NCI-H1417 (cell line): Measurements from ENCODE around the gene HRH4.

Experiments used
- DNase-seq, 3 experiments: peaks; one replicate each; lab custom pipeline; 2025; lab: John Stamatoyannopoulos, UW

HRH4 gene, protein sequence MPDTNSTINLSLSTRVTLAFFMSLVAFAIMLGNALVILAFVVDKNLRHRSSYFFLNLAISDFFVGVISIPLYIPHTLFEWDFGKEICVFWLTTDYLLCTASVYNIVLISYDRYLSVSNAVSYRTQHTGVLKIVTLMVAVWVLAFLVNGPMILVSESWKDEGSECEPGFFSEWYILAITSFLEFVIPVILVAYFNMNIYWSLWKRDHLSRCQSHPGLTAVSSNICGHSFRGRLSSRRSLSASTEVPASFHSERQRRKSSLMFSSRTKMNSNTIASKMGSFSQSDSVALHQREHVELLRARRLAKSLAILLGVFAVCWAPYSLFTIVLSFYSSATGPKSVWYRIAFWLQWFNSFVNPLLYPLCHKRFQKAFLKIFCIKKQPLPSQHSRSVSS

DNA sequence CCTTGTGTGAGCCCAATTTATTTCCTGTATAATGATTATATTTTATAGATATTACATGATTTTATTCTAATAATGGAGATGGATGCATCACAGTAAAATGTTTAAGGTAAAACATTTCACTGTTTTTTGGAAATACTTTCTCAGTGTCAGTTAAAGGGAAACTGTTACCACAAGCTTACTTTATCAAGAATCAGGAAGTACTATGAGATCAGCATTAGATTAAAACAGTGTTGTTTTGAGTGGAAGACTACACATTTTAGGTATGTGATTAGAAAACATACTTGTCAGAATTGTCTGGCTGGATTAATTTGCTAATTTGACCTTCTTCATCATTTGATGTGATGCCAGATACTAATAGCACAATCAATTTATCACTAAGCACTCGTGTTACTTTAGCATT is at the start of gene HRH4:
HRH4 (plus strand) TSS at position 250 of the 400 bp plus-strand sequence; CDS start at position 342, 92 bp downstream.
- no peak for DNase-seq

DNA sequence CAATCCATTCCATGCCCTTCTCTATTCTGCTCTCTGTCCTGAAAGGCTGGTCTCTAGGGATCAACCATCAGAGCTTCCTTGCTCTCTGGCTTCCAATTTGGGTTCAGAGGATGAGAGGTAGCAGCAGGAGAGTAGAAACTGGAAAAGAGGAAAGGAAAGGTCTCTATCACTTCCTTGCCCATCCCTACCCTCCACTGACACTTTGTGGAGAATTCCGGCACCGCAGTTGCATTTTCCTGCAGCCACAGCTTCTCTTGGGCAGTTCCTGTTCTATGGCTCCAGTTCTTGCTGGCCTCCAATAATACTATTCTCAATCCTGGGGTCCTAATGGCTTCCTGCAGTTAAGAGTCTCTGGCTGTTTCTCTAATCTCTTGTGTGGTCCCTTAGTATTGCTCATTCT is 47.3 kb upstream of the HRH4 start:
- DNase-seq = peak in 1 of 3 experiments; percentile 25

DNA sequence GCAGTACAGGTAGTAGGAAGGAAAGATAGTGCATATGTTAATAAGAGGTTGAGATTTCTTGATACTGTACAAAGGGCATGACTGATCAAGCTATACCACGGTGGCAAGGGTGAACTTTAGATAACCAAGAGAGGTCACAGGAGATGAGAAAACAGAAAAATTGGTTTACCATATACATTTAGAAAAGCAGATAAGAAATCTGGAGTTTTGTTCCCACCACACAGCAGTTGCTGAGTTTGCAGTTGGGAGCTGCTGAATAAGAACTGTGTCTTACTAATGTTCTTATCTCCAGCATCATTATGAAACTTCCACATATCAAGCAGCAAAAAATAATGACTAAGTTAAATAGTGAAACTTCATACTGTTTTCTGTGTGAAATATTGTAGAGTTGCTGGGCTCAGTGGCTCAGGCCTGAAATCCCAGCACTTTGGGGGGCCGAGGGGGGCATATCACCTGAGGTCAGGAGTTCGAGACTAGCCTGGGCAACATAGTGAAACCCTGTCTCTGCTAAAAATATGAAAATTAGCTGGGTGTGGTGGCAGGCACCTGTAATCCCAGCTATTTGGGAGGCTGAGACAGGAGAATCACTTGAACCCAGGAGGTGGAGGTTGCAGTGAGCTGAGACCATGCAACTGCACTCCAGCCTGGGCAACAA is 46.0 kb upstream of the HRH4 start:
- no peak for DNase-seq

DNA sequence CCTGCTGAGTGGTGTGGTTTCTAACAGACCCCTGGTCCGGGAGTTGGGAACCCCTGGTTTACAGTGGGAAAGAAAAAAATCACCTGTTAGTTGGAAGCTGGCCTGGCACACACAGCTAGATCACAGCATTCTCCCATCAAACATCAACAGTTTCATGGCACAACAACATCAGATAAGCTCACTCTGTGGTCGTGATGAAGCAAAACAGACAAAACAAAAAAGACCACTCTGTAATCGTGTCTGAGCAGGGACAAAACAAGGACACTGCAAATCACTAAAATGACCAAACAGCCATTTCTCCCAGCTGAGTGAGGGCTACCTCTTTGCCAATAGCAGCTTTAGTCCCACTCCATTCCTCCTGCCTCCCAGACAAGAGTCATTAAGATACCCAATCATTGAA is 43.0 kb upstream of the HRH4 start:
- DNase-seq = no peak

DNA sequence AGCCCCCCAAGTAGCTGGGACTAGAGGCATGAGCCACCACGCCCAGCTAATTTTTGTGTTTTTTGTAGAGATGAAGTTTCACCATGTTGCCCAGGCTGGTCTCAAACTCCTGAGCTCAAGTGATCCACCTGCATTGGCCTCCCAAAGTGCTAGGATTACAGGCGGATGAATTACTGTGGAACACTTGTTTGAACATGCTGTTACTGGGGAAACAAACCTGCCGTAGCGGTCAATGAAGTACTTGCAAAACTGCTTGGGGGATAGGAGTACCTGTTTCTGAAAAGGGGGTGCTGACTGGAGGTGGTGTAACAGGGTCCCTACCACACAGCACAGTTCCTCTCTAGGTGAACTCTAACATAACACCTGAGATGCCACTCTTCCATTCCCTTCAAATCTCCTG is 39.9 kb upstream of the HRH4 start:
- no peak for DNase-seq

DNA sequence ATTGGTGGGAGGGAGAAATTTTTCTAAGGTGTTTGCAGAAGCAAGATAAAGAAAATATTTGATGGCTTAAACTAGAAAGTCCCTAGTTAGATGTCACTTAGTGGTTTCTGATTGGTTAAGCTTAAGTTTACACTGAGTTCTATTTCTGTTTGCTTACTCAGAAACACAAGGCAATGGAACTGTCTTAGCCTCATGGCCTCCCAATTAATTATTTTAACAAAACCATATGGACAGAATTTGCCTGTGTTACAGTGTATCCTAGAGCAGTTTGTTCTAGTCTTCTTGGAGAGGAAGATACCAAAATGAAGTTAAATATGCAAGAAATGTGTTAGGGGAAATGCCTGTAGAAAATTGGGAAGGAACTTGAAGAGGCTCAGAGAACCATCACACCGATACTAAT is 38.6 kb upstream of the HRH4 start:
- peak in 1 of 3 experiments; percentile 33 for DNase-seq

DNA sequence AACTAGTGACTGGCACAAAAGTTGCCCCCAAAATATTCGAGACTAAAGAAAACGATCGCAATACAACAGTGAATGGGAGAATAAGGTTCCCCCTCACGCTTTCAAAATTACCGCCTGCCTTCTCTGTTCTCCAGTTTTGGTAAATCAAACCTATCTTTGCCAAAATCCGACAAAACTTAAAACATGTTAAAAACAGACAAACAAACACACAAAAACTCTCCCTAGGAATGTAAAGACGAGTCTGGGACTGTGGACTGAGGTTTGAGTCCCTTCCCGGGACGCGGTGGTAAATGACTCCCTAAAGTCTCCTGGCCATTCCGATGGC is 34.4 kb upstream of the HRH4 start:
- DNase-seq = no peak

DNA sequence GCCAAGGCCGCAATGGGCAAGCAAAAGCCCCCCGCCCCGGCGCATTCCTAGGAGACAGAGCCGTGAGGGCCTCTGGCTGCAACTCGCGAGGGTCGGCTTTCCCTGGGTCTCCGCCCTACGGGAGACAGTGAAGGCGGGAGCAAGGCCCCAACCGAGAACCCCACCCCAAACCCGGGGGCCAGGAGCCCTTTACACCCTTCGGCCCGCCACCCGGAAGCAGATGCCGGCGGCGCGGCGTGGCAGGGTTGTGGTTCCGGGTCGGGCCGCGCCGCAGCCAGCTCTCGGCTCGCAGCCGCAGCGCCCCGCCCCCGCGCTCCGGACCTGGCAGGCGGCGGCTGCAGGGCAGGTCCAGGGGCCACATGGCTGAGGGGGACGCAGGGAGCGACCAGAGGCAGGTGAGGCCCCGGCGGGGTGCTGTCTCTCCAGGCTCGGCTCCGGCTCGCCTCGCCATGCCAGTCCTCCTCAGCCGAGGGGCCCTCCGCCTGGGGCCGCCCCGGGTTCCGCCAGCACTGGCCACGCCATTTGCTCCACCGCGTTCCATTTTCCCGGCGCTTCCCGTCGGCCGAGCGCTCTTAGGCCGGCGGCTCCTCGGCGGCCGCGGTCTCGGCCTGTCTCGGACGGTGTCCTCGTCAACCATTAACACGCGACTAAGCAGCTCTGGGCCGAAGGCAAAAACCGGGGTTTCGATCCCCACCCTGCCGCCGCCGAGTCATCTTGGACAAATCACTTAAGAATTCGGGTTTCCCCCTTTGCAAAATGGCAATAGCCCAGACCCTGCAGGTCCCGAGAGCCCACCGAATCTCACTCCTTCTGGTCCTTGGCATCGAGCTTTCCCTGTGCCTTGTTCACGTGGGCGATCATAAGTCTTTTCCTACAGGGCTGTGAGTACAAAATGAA is 33.8 kb upstream of the HRH4 start, which contains the start of gene IMPACT:
IMPACT (plus strand) TSS at position 273 of the 897 bp plus-strand sequence; CDS start at position 360, 87 bp downstream.
- peak; percentile 75 to 95 (median 93) for DNase-seq

DNA sequence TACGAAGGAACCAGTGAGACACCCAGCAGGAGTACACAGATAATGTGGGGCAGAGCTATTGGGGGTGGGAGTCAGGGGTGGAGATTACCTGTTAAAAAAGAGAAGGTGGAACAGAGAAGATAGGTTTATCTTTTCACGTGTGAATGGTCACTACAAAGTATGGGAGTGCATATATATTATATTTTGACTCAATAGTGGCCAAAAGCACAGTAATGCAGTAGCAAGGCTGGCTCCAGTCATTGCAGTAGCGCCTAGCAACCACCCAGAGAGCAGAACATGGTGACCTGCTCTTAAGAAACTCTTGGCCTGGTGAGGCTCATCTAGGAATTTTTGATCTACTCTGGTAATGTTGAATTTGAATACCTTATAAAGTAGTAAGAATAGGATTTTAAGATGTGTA is 33.0 kb upstream of the HRH4 start:
- peak in 2 of 3 experiments; percentile 30 to 66 for DNase-seq

DNA sequence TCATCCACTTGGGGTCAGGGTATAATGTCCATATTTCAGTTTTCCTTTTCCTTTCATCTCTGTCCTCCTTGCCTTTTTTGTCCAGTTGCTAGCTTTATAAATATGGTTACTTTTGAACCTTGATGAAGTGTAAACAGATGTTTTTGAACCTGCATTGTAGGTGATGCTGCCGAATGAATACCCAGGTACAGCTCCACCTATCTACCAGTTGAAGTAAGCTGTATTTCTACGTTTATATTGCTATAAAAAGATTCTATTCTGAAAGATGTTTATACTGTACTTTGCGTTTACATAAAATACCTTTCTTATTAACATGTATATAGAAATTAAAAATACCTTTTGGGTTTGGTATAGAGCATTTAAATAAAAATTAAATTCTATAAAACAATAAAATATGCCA is 31.7 kb upstream of the HRH4 start:
- DNase-seq = no peak

DNA sequence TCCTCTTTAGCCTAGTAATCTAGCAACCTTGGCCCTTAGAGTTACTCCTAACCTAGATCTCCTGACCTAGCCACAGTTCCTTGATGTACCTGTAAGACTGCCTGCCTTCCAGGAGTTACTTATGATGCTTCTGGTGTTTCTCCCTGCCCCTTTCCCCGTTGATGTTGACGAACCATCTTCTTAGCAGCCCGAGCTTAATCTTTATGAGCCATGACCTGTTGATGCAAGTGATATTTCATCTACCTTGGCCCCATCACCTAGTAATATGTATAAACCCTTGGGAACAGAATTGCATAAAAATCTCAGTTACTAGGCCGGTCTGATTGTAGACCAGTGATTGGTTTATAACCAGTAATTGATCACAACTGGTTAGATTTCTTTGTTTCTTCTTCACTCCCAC is 31.2 kb upstream of the HRH4 start:
- DNase-seq = no peak

DNA sequence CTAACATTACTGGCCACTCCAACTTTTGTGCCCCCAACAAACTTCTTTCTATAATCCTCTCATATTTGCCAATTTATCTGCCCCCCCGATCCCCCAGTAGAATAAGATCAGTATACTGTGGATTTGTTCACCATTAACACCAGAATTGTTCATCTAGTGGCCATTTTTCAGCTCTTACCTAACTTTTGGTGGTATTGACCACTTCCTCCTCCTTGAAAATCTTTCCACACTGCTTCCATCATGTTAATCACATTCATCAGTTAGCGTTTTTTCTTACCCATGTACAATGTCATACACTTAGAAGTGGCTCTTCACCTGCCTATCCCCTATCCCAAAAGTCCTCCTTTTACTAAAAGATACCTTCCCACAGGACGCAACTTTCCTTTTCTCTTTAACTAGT is 27.8 kb upstream of the HRH4 start:
- DNase-seq = no peak

DNA sequence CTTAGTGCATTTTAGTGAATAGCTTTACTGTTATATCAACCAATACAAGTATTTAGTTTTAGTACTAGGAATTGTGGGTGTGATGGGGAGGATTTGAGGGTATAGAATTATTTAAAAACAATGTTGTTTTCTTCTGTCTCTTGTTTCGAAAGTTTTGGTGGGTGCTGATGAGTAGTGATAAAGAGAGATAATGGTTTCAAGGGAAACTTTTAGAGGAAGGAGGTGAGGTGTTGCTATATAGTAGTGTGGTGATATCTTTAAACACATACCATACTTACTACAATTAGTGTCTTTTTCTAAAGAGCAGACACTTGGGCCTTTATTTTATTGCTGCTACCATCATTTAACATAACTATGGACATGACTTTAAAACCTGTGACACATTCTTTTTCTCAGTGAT is 23.5 kb upstream of the HRH4 start:
- no peak for DNase-seq

DNA sequence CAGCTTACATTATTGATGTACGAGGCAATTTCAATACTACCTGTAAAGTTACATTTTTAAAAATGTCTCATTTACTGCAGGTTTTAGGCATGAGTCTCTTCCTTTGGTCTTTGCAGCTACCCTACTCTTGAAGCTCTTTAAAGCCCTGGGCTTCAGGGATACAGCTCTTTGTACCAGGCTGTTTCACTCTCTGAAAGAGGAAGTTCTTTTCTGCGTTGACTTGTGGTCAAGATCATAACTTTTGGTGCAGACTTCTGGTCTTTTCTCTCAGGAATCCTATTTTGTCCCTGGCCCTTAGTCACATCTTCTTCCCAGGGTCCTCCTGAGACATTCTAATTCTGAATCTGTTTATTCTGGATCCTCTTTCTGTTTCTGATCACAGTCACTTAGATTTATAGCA is 16.6 kb upstream of the HRH4 start:
- DNase-seq = no peak

DNA sequence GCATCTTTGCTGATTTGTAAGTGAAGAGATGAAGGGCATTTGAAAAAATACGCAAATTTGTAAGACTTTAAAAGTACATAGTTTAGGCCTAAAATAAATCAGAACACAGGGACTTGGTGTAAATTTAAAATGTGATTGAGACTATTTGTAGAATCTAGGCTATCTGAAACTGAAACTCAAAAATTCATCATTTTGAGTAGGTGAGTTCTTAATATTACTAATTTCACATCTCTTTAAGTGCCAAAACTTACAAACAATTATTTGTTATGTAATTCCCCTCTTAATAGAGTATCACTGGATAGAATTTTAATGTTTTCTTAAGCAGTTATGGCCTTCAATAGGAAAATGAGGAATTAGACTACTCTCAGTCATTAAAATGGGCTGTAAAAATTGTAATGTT is 14.0 kb upstream of the HRH4 start:
- no peak for DNase-seq

DNA sequence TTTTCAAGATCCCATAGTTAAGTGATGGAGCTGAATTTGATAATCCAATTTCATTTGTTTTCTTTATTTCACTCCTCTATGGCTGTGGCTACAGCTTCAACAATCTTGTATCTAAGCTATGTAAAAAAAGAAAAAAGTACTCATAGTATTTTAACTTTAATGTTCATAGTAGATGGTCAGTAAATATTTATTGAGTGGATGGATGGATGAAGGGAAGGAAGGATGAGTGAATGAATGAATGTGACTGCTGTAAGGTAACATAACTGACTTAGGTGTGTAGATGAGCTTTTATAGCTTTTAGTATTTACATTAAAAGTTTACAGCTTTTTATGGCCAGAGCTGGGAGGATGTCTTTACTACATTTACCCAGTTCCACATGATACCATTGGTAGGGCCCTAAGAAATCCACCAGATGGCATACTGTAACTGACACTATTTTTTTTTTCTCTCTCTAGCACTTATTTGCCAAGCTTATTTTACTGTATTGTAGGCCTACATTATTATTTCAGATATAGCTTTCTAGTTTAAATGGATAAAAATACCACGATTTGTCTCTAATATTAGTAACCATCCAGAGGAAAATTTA is 13.4 kb upstream of the HRH4 start:
- DNase-seq = no peak

DNA sequence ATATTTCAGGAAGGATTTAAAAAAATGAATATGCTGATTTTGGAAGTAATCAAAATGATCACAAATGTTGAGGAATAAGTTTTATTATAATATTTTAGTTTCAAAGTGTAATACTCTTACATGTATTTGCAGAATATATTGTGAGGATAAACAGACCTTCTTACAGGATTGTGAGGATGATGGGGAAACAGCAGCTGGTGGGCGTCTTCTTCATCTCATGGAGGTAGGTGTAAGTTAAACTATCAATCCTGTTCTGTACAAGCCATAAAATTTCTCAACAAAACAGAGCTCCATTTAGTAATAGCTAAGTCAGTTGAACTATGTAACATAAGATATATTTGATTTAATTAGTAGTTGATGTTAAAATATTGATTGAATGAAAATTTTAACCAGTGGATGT is 12.5 kb upstream of the HRH4 start:
- DNase-seq = no peak

DNA sequence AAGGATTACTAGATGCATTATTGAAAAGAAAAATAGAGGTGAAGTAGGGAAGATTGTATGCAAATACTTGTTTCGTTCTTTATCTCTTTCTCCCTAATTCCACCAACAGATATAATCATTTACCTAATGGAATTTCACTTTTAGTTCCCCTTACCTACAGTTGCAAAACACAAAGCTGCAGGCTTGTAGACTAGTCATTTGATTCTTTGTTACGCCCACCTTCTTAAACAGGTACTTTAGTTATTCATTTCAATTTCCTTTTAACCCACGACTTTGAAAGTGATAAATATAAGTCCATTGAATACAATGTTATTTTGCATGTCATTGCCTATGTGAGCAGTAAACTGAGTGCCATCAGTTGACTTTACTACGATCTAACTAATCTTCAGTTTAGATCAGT is 3.9 kb upstream of the HRH4 start:
- DNase-seq = no peak

DNA sequence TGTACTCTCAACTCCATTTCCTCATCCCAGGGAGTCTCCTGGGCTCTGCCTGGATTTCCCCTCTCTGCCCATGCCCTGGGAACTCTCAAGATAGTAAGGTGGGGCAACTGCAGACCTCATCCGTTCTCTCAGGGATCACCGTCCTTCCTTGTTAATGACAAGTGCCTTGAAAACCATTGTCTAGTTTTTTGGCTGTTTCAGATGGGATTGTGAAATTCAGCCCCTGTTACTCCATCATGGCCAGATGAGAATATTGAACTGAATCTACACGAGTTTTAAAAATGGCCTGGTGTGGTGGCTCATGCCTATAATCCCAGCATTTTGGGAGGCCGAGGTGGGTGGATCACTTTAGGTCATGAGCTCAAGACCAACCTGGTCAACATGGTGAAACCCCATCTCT is 665 bp upstream of the HRH4 start:
- DNase-seq = no peak

DNA sequence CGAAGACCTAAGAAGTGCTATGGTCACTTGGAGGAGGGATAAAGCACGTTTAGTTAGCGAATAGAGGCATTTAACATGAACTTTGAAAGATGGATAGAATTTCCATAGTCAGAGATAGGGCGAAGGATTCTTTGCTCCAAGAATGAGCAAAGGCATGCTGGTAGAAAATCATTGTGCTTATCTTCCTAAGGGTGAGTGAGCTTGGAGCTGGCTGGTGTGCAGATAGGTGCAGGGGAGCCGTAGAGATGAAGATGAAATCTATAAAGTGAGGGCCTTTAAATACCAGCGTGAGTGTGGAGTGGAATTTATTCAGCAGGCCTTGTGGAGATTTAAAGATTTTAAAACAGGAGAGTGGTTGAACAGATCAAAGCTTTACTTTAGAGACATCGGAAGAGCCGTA is 1.6 kb downstream of the HRH4 start:
- no peak for DNase-seq

DNA sequence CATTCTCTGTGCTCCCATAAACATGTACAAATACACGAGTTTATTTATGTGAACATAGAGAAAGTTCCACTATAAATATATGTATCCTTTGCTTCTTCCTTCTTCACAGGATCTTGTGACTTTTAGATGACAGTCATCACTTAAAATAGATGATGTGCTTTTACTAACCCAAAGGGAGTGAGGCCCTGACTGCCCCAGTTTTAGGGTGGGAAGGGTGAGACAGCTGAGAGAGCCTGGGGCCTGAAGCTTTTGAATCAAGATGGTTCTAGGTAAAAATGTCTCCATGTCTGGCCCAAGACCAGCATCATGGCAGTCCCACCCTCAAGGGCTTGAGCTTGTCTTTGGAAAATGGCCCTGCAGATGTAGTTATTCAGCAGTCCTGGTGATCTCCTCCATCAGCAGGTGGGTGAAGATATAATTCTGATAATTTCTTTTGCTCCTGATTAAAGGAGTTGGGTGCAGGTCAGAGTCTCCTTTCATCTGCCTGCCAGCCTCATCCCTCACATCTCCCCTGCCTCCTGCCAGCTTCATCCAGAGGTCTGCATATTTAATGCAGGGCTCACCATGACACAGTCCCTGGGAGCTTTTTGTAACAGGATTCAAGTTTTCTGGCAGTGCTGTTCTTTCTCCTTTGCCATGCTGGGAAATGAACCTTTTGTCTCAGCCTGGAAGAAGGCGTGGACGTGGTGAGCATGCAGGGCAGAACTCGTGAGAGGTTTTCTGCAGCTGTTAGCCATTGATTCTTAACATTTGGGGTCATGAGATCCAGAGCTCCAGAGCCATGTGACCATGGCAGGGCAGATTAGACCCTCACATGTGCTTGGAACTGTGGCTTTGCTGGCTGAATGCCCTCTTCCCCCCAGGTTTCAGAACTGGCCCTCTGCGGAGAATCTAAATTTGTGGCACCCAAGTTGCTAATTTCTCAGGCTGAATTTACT is 2.7 kb downstream of the HRH4 start:
- DNase-seq = no peak
